Keratinocyte (primary cell): ENCODE results near the gene C5orf34. TPM values are rescaled to one million over a fixed set of nuclear protein-coding genes. Genes with fewer than 3 reads are reported as not detected.
"Not testable (repeated sequence)": the region's sequence is repeated elsewhere in the genome, so short reads cannot be mapped to it uniquely, and the experiment has no call there.

ENCODE experiments used
- DNase-seq: peaks from one replicate; pipeline ENCODE4 v3.0.0-alpha.2; 2011; ENCODE audit warnings: low read depth, missing footprints, low spot score
- FAIRE-seq: peaks from 2 replicates; lab custom pipeline; 2011; peaks lifted over from hg19 to GRCh38; lab: Jason Lieb, UNC
- H2AFZ ChIP-seq: 2 replicates; pipeline ENCODE4 v1.6.0; 2012; ENCODE audit warnings: low read length, control low read depth, inconsistent platforms; ENCODE audit not compliant: control insufficient read depth
- H3K27ac ChIP-seq: 2 replicates; pipeline ENCODE4 v1.5.1; 2011; ENCODE audit warnings: low read length; ENCODE audit not compliant: control insufficient read depth, insufficient read depth
- H3K27me3 ChIP-seq: 3 replicates; pipeline ENCODE4 v1.6.0; 2011; ENCODE audit warnings: low read length; ENCODE audit not compliant: control insufficient read depth, insufficient read depth; ENCODE audit errors: extremely low read depth
- H3K36me3 ChIP-seq, 2 experiments: 2 replicates in 1 of 2; 3 replicates in 1 of 2; pipeline ENCODE4 v1.5.1; 2011; ENCODE audit warnings: low read length in 2 of 2, mild to moderate bottlenecking in 1 of 2; ENCODE audit not compliant: control insufficient read depth in 2 of 2, insufficient read depth in 2 of 2; ENCODE audit errors: extremely low read depth in 1 of 2
- H3K4me1 ChIP-seq: 3 replicates; pipeline ENCODE4 v1.5.1; 2011; ENCODE audit warnings: low read length; ENCODE audit not compliant: control insufficient read depth, insufficient read depth; ENCODE audit errors: extremely low read depth
- H3K4me2 ChIP-seq: 3 replicates; pipeline ENCODE4 v1.6.0; 2011; ENCODE audit warnings: low read depth, low read length; ENCODE audit not compliant: control insufficient read depth, insufficient read depth; ENCODE audit errors: extremely low read depth
- H3K4me3 ChIP-seq, 3 experiments: fragments of 200-600 bp in 1 of 3; sonication (generic) in 1 of 3; 2 replicates in 2 of 3; 3 replicates in 1 of 3; pipeline ENCODE4 v1.5.1; 2011 to 2016; ENCODE audit warnings: low read length in 3 of 3, mild to moderate bottlenecking in 3 of 3, control low read depth in 2 of 3, inconsistent platforms in 1 of 3, low read depth in 1 of 3, mixed read lengths in 1 of 3, mixed run types in 1 of 3, moderate library complexity in 1 of 3; ENCODE audit not compliant: control insufficient read depth in 2 of 3, insufficient read depth in 2 of 3; ENCODE audit errors: extremely low read depth in 1 of 3
- H3K79me2 ChIP-seq: 2 replicates; pipeline ENCODE4 v1.6.0; 2012; ENCODE audit warnings: low read length; ENCODE audit not compliant: control insufficient read depth, insufficient read depth
- H3K9ac ChIP-seq: 3 replicates; pipeline ENCODE4 v1.6.0; 2011; ENCODE audit warnings: low read length; ENCODE audit not compliant: control insufficient read depth, insufficient read depth; ENCODE audit errors: extremely low read depth
- H3K9me1 ChIP-seq: 3 replicates; pipeline ENCODE4 v1.6.0; 2011; ENCODE audit warnings: low read length; ENCODE audit not compliant: control insufficient read depth, insufficient read depth; ENCODE audit errors: extremely low read depth
- H3K9me3 ChIP-seq: 2 replicates; pipeline ENCODE4 v1.5.1; 2012; ENCODE audit warnings: low read depth, low read length; ENCODE audit not compliant: control insufficient read depth
- H4K20me1 ChIP-seq: 3 replicates; pipeline ENCODE4 v1.6.0; 2011; ENCODE audit warnings: low read length; ENCODE audit not compliant: control insufficient read depth, insufficient read depth; ENCODE audit errors: extremely low read depth
- CTCF ChIP-seq, 3 experiments: IDR thresholded peaks in 1 of 3; conservative IDR thresholded peaks in 1 of 3; optimal IDR thresholded peaks in 1 of 3; 2 replicates in 2 of 3; 3 replicates in 1 of 3; pipeline versions ENCODE3 to v1.5.1; 2011; ENCODE audit warnings: low read length in 3 of 3, mild to moderate bottlenecking in 3 of 3, moderate library complexity in 2 of 3, control low read depth in 1 of 3, inconsistent platforms in 1 of 3; ENCODE audit not compliant: insufficient read depth in 2 of 3; ENCODE audit errors: extremely low read depth in 1 of 3
- EZH2 ChIP-seq: IDR thresholded peaks from one replicate; pipeline ENCODE4 v1.6.1; 2012; ENCODE audit warnings: inconsistent platforms, mild to moderate bottlenecking, low read length, moderate library complexity
- dilution Hi-C: fragments of 300-500 bp; cut with MboI; formaldehyde crosslinking; loops from one replicate; pipeline ENCODE4 v1.7.0; 2020; ENCODE audit warnings: low sequenced_read_pairs; ENCODE audit not compliant: extremely low pct_ligation_motif_present
- polyA plus RNA-seq, 5 experiments: library from polyadenylated mRNA; depleted of rRNA in 3 of 5; stranded (reverse) in 3 of 5; stranded (forward) in 1 of 5; unstranded in 1 of 5; fragments of >200 nt; gene quantifications; 1 replicate in 1 of 5; 2 replicates in 3 of 5; 3 replicates in 1 of 5; pipeline versions ENCODE4 v1.2.1 to v1.2.3, GENCODE V29; 2011 to 2012; ENCODE audit warnings: missing spikeins in 2 of 5, low read depth in 1 of 5, low replicate concordance in 1 of 5

Gene C5orf34
- polyA plus RNA-seq, 1 donor (not counting 4 experiments of a cell fraction or from before 2014, with no cell fraction given), result 5.8 TPM

GRCh38 chr5:43560128-43560527, 45.2 kb upstream of the C5orf34 start:
- H3K4me3 ChIP-seq, result no peak overlapping the region
- DNase-seq, result no peak
- no peaks in the 10 kb centered on the region for H3K9me1 ChIP-seq

GRCh38 chr5:43556857-43557542, 42.1 kb upstream of the C5orf34 start, which contains the start of gene PAIP1:
TSS of gene PAIP1 (minus strand) at chr5:43557077. CDS start at chr5:43556846, 231 bp downstream.
- Histone ChIP-seq H3K79me2 (peaks cover 44% of the 10 kb centered on the region), H4K20me1 (no peaks in the 10 kb centered on the region), H2AFZ (peak within 1 kb of the TSS; percentile 70), H3K9me1 (no peaks in the 10 kb centered on the region), H3K9ac (peak within 1 kb of the TSS; percentile 92), H3K4me2 (peak within 1 kb of the TSS; percentile 90), H3K4me1 (peaks cover 20% of the 10 kb centered on the region), H3K27me3 (no peaks in the 10 kb centered on the region), H3K27ac (peak within 1 kb of the TSS; percentile 86), H3K4me3 (peak within 1 kb of the TSS; percentile 78 to 98 (median 97)), H3K36me3 (peaks cover 0 to 20% of the 10 kb centered on the region in 2 experiments), H3K9me3 (no peaks in the 10 kb centered on the region)
- FAIRE-seq, result no peak
- DNase-seq, result no peak
- TF ChIP-seq CTCF (optimal IDR thresholded peaks at IDR 0.05 in 1 of 3, IDR thresholded peaks at IDR 0.05 in 1 of 3, conservative IDR thresholded peaks at IDR 0.05 in 1 of 3; ENCODE audit: extremely low read depth in 1 of 3, insufficient read depth in 2 of 3, low read length in 3 of 3), result peak in 2 of 3 experiments; percentile 51 to 61
- no peak for TF ChIP-seq EZH2
- dilution Hi-C loops, result no loop called here

More at GRCh38 chr5:43560128-43560527, 45.2 kb upstream of the C5orf34 start:
- H2AFZ ChIP-seq, result no peak overlapping the region
- H3K79me2 ChIP-seq, result peaks cover 13% of the 10 kb centered on the region
- no peaks in the 10 kb centered on the region for H3K27me3 ChIP-seq
- H3K9me3 ChIP-seq, result no peaks in the 10 kb centered on the region
- no peak overlapping the region for H3K27ac ChIP-seq
- no peak overlapping the region for H3K9ac ChIP-seq
- no peaks in the 10 kb centered on the region for H4K20me1 ChIP-seq
- FAIRE-seq, result no peak
- TF ChIP-seq EZH2, result no peak
- no peak for TF ChIP-seq CTCF (optimal IDR thresholded peaks at IDR 0.05 in 1 of 3, IDR thresholded peaks at IDR 0.05 in 1 of 3, conservative IDR thresholded peaks at IDR 0.05 in 1 of 3; ENCODE audit: extremely low read depth in 1 of 3, insufficient read depth in 2 of 3, low read length in 3 of 3)
- dilution Hi-C loops, result no loop called here
- no peak overlapping the region for H3K4me2 ChIP-seq
- no peaks in the 10 kb centered on the region for H3K36me3 ChIP-seq
- H3K4me1 ChIP-seq, result peaks cover 3% of the 10 kb centered on the region

- Histone ChIP-seq H3K27ac (peak overlapping the region; percentile 86), H3K79me2 (peaks cover 49% of the 10 kb centered on the region), H3K4me1 (peaks cover 20% of the 10 kb centered on the region), H3K9ac (peak overlapping the region; percentile 92), H3K4me3 (peak overlapping the region; percentile 78 to 98 (median 97)), H3K36me3 (peaks cover 0 to 20% of the 10 kb centered on the region in 2 experiments)
- H3K9me1 ChIP-seq, H3K4me2 ChIP-seq, H2AFZ ChIP-seq, H3K27me3 ChIP-seq, dilution Hi-C loops, FAIRE-seq, H3K9me3 ChIP-seq, DNase-seq, H4K20me1 ChIP-seq: not testable (repeated sequence)
These were observed 41.6 kb upstream of the C5orf34 start for GRCh38 chr5:43556607-43556856.
